NOMO-1 treated with dmso at 0.1 percent for 144 hours (cell line): ENCODE measurements around the gene LDHA.

Experiments
- DNase-seq: peaks from one replicate; lab custom pipeline; 2025; ENCODE audit not compliant: unreplicated experiment; lab: John Stamatoyannopoulos, UW

Gene LDHA

DNA sequence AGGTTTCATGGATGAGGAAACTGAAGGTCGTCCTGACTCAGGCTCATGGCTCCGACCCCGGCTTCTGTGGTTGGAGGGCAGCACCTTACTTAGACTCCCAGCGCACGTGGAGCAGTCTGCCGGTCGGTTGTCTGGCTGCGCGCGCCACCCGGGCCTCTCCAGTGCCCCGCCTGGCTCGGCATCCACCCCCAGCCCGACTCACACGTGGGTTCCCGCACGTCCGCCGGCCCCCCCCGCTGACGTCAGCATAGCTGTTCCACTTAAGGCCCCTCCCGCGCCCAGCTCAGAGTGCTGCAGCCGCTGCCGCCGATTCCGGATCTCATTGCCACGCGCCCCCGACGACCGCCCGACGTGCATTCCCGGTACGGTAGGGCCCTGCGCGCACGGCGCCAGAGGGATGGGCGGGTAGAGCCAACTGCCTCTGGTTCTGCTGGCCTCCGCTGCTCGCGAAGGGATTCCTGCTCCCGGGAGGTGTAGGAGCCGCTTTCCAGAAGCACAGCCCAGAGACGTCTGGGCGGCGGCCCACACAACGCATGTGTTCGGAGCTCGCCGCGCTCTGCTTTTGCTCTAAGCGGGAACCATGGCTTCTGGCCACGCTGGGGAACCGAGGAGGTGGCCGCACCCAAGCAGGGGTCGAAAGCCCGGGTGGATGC is at the start of gene LDHA:
Gene LDHA (plus strand): TSS at position 289 of the 653 bp plus-strand sequence. CDS start 2,280 bp downstream, outside the sequence.
- DNase-seq = peak; percentile 87

DNA sequence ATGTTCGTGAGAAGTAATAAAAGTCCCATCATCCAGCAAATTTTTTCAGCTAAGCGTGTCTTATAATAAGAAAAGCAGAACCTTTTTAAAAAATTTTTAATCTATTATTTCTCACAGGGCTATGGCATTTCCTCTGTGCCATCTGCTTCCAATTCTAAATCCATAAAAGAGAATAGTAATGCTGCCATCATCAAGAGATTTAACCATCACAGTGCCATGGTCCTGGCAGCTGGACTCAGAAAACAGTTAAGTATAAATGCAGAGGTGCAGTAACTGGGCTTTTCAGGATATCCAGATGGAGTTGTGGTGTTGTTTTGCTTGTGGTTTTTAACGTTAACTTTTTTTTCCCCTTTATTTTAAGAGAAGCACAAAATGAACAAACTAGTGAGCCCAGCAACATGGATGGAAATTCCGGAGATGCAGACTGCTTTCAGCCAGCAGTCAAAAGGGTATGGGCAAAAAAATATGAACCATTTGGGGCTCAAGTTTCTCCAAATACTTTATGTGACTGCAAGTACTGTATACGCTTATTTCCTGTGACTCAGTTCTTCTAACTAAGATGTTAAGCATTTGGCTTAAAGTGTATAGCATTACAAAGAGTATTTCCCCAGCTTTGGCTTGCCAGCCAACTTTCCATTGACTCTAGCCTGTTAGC is 46.8 kb upstream of the LDHA start:
- no peak for DNase-seq

DNA sequence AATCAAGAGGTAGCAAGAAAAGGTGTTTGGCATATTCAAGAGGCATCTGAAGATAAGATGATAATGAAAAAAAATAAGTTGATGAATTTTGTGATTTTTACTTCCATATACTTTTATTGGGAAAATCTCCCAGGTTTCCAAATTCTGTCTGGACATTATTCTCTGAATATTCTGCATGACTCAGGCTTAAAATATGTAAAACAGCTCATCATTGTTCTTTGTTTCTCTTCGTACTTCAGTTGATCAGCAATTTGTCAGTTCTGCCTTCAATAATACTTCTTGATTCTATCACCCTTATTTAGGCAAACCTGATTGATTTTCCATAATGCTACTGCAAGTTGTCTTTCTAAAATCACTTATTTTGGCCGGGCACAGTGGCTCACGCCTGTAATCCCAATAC is 41.8 kb upstream of the LDHA start:
- DNase-seq = no peak

DNA sequence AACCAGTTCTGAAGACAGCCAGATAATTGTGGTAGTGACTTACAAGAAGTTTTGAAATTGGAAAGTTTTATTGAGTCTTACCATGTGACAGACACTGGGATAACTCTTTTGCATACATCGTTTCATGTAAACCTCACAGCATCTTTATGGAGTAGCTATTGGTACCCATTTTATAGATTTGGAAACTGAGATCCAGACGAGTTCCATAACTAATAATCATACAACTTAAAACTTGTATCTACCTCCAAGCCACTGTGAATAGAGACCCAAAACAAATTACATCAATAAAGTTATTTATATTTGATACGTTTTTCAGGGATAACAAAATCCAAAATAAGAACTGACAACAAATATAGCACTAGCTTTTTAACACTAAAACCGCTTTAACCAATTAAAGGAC is 35.7 kb upstream of the LDHA start:
- DNase-seq = no peak

DNA sequence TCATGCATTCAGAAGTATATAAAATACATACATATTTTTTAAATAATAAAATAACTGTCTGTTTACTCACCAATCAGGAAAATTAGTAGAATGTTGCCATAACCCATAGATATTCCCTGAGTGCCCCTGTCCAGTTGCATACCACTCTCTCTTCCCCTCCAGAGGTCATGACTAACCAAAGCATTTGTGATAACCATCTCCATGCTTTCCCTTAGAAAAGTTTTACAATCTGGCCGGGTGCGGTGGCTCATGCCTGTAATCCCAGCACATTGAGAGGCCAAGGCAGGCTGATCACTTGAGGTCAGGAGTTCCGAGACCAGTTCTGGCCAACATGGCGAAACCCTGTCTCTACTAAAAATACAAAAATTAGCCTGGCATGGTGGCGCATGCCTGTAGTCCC is 33.2 kb upstream of the LDHA start:
- no peak for DNase-seq

DNA sequence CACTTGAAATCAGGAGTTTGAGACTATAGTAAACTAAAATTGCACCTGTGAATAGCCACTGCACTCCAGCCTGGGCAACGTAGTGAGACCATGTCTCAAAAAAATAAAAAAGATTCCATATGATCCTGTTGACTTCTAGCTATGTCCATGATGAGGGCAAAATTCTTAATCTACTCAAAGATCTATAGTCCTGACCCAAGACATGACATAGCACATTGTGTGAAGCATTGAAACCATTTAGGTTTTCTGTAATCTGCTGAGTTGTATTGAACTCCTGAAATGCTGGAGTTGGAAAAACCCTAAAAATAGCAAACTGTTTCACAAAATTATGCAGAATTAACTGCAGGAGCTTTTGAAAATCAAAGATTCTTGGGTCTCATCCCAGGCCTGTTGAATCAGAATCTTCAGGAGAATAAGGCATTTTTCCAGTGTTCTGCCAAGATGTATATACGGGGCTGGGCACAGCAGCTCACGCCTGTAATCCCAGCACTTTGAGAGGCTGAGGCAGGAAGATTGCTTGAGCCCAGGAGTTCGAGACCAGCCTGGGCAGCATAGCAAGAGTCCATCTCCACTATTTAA is 29.8 kb upstream of the LDHA start:
- no peak for DNase-seq

DNA sequence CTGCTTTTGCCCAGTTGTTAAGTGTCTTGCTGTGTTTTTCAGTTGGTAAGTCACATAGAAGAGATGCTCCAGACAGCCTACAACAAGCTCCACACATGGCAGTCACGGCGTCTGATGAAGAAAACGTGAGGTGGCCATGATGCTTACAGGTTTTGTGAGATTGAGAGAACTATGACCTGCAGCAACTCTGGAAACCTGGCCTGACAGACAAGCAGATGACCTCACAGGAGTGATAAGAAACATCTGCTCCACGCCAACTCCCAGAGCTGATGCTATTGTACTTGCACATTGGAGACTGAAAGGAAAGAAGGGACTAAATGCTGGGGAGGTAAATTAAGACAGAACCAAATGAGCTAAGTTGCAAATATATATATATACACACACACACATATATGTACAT is 28.6 kb upstream of the LDHA start:
- DNase-seq = no peak

DNA sequence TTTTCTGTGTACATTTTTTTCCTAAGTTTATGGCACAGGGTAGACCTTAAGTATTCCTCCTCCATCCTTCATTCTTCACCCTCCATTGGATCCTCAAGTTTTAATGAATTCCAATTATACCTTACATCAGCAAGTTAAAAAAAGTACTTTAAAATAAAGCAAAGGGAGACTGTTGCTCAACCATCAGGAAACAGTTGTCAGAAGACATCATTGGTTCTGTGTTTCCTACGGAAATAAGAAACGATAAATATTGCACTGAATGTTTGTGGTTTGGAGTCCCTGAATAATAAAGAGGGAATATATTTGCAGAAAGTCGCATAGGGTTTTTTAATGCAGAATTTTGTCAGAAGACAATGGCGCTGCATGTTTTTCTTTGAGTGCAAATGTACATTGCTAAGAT is 28.1 kb upstream of the LDHA start:
- DNase-seq = no peak

DNA sequence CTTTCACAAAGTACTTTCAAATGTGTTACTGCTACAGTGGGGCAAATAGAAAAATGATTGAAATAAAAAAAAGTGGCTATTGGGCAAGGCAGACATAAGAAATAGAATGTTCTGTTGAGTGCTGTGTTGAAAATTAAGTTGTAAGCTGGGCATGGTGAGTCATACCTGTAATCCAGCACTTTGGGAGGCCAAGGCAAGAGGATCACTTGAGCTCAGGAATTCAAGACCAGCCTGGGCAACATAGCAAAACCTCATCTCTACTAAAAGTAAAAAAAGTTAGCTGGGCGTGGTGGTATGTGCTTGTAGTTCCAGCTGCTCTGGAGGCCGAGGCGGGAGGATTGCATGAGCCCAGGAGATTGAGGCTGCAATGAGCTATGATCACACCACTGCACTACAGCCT is 26.9 kb upstream of the LDHA start:
- DNase-seq = no peak

DNA sequence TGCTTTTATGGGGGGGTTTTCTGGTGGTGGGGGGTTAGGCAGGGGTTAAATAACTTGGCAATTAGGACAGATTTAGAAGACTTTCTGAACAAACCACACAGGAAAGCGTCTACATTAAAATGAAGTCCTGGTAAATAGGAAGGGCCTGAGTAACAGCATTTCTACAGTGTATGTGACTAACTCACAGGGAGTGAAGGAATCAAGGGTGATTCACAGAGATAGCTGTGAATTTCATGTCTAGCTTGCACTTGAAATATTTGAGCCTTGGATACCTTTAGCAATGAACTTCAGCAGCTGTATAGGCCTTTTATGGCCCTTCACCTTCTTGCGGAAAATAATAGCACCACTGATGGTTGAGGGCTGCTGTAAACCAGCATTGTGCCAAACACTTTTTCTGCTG is 26.1 kb upstream of the LDHA start:
- DNase-seq = no peak

DNA sequence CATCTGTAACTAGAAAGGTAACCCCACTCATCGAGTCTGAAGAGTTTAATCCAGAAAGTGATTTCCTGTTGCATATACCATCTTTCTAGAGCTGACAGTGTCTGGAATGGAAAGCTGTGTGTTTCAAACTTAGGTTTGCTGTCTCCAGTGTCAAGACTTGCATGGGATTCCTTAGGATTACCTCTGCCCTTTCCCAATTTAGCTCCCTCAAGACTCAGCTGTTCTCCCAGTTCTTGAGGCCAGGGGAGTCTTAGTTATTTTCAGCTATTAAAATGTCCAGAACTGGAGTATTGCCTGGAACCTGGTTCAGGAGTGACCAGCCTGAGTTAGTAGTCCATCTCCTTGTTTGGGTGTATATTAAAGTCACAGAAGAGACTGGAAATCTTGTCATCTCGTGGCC is 25.0 kb upstream of the LDHA start:
- no peak for DNase-seq

DNA sequence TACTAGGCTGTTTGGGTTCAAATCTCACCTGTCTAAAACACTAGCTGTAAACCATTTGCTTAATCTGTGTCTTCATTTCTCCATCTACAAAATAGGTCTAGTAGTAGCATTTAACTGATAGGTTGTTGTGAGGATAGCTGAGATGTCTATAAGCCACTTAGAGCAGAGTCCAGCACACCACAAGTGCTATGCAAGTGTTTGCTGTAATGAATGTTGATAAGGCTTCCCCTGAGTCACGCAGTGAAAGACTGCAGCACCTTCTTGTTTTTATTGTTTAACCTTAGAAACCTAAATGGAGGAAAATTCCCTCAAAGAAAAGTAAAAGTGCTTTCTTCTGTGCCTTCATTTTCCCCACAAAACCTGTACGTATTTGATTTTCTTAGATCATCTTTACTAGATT is 23.1 kb upstream of the LDHA start:
- DNase-seq = no peak

DNA sequence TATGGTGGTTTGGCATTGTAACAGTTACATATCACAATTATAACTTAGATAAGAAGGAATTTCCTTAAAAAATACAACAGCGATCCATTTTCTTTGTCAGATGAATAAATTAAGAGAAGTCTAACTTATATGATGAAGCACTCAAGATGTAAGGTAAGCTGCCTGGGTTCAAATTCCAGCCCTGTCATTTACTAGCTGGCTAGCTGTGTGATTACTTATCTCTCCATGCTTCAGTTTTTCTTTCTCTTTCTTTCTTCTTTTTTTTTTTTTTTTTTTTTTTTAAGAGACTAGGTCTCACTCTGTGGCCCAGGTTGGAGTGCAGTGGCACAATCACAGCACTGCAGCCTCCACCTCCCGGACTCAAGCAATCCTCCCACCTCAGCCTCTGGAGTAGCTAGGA is 22.2 kb upstream of the LDHA start:
- no peak for DNase-seq

DNA sequence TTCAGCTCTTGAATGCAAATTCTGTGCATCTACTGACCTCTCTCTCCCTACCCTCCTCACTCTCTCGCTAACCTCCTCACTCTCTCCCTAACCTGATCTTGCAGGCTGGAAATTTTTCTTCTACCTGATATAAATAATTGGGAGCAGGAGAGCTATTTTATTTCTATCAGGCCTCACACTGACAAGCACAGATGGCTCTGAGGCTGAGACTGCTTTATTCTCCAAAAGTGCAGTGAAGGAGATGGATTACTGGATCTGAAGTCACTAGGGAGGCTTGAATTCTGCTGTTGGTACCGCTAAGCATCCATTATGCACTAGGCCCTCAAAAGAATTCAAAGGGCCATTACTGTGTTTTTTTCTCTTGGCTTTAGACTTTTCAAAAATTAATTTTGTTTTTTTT is 19.4 kb upstream of the LDHA start:
- DNase-seq = no peak

DNA sequence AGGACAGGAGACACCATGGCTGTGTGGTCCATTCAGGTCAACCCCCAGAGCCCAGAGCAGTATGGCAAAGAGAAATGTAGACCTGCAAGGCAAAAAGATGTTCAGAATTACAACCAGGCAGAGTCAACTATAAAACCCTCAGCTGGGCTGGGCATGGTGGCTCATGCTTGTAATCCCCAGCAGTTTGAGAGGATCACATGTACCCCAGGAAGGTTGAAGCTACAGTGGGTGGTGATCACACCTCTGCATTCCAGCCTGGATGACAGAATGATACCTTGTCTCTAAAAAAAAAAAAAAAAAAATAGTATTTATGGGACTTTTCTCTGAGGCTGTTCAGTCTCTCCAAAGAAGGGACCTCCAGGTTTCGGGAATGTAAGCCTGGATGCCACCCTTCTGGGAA is 18.4 kb upstream of the LDHA start:
- DNase-seq = no peak

DNA sequence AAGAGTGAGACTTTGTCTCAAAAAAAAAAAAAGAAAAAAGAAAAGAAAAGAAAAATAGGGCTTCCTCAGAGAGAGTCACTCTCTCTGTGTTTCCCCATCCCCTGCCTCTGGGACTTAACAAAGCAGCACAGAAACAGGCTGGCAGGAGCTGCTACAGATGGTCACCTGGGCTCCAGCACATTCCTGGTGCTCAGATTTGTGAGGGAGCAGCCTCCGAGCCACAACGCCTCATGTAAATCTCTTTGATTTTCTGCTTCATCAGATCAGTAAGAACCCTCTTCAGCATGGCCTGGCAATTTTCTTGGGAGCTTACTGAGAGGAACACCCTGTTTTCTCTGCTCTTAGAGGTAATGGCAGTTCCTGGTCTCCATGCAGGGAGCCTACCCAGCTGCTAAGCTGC is 15.2 kb upstream of the LDHA start:
- no peak for DNase-seq

DNA sequence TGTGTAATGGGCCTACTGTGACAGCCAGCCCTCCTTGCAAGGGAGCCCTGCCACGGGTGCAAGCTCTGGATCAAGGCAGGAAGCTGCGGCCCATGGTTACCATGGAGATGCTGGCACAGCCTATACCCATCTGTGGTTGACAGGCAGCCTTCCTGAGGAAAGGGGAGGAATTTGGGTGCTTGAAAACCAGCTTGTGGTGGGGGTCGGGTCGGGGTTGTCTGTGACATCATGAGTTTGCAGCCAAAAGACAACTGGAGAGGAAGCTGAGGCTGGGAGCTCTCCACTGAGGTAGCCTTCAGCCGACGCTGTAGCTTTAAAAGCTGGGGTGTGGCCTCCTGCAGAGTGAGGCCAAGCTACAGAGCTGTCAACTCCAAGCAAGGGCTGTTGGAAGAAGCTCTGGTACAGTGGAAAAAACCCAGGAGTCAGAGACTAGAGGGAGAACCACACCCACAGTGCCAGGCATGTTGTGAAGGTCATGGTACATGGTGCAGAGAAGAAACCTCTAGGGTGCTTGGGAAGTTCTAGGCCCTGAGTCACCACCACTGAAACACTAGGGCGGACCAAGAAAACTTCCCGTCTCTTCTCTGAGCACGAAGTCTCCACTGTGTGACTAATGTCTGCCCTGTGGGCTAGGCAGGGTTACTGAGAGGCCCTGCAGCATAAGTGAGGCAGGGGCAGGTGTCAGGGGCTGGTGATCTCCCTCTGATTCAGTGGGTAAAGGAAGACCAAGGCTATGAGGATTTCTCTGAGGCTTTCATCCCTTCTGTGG is 10.8 kb upstream of the LDHA start:
- DNase-seq = peak; percentile 16

DNA sequence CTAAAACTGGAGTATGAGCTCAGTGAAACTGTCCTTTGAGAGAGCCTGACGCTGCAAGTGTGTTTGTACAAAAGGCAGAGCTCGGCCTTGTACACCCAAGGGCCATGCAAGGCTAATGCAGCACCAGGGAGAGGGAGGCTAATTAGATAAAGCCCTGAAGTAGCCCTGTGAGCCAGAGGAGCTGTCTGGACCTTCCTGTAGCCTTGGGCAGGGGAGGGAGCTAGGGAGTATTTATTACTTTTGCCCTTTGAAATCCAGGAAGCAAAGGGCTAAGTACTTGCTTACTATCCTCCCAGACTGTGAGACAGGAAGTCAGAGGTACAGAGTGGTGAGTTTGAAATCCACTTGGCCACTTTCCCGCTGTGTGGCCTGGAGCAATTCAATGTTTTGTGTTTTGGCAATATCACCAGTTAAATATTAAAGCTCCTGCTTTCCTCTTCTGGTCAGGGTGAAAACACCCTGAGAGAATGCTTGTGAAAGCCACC is 10.2 kb upstream of the LDHA start:
- DNase-seq = no peak

DNA sequence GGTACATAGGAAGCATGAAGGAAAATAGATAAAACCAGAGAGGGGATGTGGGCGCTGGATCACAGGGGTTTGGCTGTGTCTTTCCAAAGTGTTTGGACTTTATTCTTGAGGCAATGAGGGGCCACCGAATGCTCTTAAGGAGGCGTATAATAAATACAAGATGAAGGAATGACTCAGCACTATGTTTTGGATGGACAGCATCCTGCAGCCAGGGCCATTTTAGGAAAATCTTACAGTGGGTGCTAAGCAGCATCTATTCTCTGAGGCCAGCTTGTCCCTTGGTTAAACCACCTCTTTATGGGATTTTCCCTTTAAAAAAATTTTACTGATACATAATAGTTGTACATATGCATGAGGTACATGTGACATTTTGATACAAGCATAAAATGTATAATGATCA is 4.3 kb upstream of the LDHA start:
- no peak for DNase-seq

DNA sequence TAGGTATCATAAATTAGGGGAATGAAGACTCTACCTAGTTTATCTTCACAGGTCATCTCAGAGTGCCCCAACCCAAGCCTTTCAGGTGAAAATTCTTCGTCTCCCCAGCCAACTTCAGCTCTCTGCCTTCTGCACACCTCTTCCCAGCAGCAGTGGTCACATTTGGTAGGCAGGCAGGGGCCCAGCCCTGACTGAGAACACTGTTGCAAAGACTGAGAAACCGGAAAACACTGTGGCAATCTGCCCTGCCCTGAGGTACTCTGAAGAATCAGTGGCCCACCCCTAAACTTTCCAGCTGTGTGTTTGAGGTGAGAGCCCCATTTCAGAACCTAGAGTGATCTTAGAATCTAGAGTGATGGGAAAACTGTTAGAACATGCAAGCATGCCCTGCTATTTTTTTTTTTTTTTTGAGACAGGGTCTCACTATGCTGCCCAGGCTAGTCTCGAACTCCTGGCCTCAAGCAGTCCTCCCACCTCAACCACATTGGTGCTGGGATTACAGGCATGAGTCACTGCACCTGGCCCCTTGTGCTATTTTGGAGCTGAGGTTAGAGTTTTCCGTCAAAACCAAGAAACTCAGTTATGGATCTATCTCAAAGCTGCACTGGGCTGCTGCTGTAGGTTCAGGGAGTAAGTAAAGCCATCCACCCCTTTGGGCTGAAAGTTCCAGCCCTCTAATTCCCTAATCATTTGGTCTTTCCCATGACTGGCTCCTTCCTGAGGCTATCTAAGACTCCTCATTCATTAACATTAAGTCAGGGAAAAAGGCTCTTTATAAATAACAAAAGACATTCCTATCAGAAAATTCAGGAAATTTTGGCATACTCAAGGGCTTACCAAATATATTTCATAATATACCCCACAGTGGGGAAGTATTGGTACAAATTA is 1.7 kb upstream of the LDHA start:
- no peak for DNase-seq
